GM21576 (cell line): ENCODE results near the gene PHACTR3.

Experiments
- ATAC-seq: cut with Tn5 transposase; IDR thresholded peaks from one replicate; pipeline ENCODE4 v1.9.1; 2021; ENCODE audit warnings: mild to moderate bottlenecking, moderate library complexity; ENCODE audit not compliant: unreplicated experiment

Gene PHACTR3

GRCh38 chr20:59573837-59574236 is 30.5 kb upstream of the PHACTR3 start:
- no peak for ATAC-seq

GRCh38 chr20:59574308-59574707 is 30.0 kb upstream of the PHACTR3 start:
- no peak for ATAC-seq

GRCh38 chr20:59575216-59575615 is 29.1 kb upstream of the PHACTR3 start:
- no peak for ATAC-seq

- no peak for ATAC-seq
These were observed 28.7 kb upstream of the PHACTR3 start for GRCh38 chr20:59575653-59576052.

GRCh38 chr20:59576216-59576953 is 28.0 kb upstream of the PHACTR3 start:
- no peak for ATAC-seq

- ATAC-seq = no peak
These were observed 27.1 kb upstream of the PHACTR3 start for GRCh38 chr20:59577037-59577808.

GRCh38 chr20:59577809-59578435 is 26.4 kb upstream of the PHACTR3 start:
- ATAC-seq = no peak

- no peak for ATAC-seq
These were observed 25.6 kb upstream of the PHACTR3 start for GRCh38 chr20:59578436-59579403.

GRCh38 chr20:59579404-59580145 is 24.8 kb upstream of the PHACTR3 start:
- no peak for ATAC-seq

GRCh38 chr20:59580146-59580946 is 24.0 kb upstream of the PHACTR3 start:
- ATAC-seq = no peak

GRCh38 chr20:59580991-59581401 is 23.3 kb upstream of the PHACTR3 start:
- no peak for ATAC-seq

- ATAC-seq = no peak
These were observed 22.2 kb upstream of the PHACTR3 start for GRCh38 chr20:59581993-59582679.

GRCh38 chr20:59583428-59584277 is 20.7 kb upstream of the PHACTR3 start:
- no peak for ATAC-seq

- no peak for ATAC-seq
These were observed 19.9 kb upstream of the PHACTR3 start for GRCh38 chr20:59584278-59584925.

GRCh38 chr20:59585714-59586409 is 18.5 kb upstream of the PHACTR3 start:
- ATAC-seq = no peak

- ATAC-seq = no peak
These were observed 17.7 kb upstream of the PHACTR3 start for GRCh38 chr20:59586613-59587012.

- ATAC-seq = no peak
These were observed 16.8 kb upstream of the PHACTR3 start for GRCh38 chr20:59587570-59587969.
